Ascending aorta (tissue), 2 donors: ENCODE results near the gene CLEC16A. TPM values are rescaled to one million over a fixed set of nuclear protein-coding genes. Genes with fewer than 3 reads are reported as not detected.

Source experiments
- DNase-seq, 2 donors: peaks; one replicate each; pipeline ENCODE4 v3.0.0-alpha.2; 2019; ENCODE audit warnings: low spot score in 2 of 2
- H3K27ac ChIP-seq, 2 donors: fragments of 200-600 bp; sonication (generic); one replicate each; pipeline ENCODE4 v1.5.1; 2016 to 2017; ENCODE audit warnings: mild to moderate bottlenecking in 1 of 2
- H3K27me3 ChIP-seq: fragments of 200-600 bp; sonication (generic); one replicate; pipeline ENCODE4 v1.5.1; 2017
- H3K36me3 ChIP-seq, 2 donors: fragments of 200-600 bp; sonication (generic); one replicate each; pipeline ENCODE4 v1.5.1; 2016
- H3K4me1 ChIP-seq, 2 donors: fragments of 200-600 bp; sonication (generic); one replicate each; pipeline ENCODE4 v1.5.1; 2016 to 2017; ENCODE audit warnings: mild to moderate bottlenecking in 1 of 2
- H3K4me3 ChIP-seq, 2 donors: fragments of 200-600 bp; sonication (generic); one replicate each; pipeline ENCODE4 v1.5.1; 2016 to 2017; ENCODE audit warnings: mild to moderate bottlenecking in 1 of 2
- H3K9me3 ChIP-seq, 2 donors: fragments of 200-600 bp; sonication (generic); one replicate each; pipeline ENCODE4 v1.5.1; 2016
- intact Hi-C: fragments of 100-400 bp; cut with DNase I; formaldehyde crosslinking; loops from one replicate; pipeline ENCODE4 v1.15.1; 2023
- total RNA-seq: library from RNA; depleted of rRNA; stranded (reverse); fragments of >200 nt; gene quantifications from one replicate; pipeline ENCODE4 v1.1.0, GENCODE V29; 2016
- TF ChIP-seq, protein P1 (sequence below), 3 experiments: fragments of 200-600 bp in 2 of 3; fragments of 450-650 bp in 1 of 3; sonication (generic) in 2 of 3; IDR thresholded peaks; one replicate each; pipeline ENCODE4 v1.5.1; 2016 to 2019; ENCODE audit warnings: antibody characterized with exemption in 3 of 3, mild to moderate bottlenecking in 1 of 3, moderate library complexity in 1 of 3

Gene CLEC16A
- total RNA-seq, 1 donor from 2014 or later: 16.2 TPM

GRCh38 chr16:11174141-11174540, 229.8 kb downstream of the CLEC16A start:
- DNase-seq: no peak
- no peak overlapping the region for H3K4me3 ChIP-seq
- peaks cover 0 to 21% of the 10 kb centered on the region in 2 donors for H3K36me3 ChIP-seq
- intact Hi-C loops: no loop called here
- H3K9me3 ChIP-seq: no peaks in the 10 kb centered on the region
- H3K27ac ChIP-seq: no peak overlapping the region
- H3K4me1 ChIP-seq: peaks cover 0 to 3% of the 10 kb centered on the region in 2 donors
- H3K27me3 ChIP-seq: no peaks in the 10 kb centered on the region
- TF ChIP-seq, protein P1, sequence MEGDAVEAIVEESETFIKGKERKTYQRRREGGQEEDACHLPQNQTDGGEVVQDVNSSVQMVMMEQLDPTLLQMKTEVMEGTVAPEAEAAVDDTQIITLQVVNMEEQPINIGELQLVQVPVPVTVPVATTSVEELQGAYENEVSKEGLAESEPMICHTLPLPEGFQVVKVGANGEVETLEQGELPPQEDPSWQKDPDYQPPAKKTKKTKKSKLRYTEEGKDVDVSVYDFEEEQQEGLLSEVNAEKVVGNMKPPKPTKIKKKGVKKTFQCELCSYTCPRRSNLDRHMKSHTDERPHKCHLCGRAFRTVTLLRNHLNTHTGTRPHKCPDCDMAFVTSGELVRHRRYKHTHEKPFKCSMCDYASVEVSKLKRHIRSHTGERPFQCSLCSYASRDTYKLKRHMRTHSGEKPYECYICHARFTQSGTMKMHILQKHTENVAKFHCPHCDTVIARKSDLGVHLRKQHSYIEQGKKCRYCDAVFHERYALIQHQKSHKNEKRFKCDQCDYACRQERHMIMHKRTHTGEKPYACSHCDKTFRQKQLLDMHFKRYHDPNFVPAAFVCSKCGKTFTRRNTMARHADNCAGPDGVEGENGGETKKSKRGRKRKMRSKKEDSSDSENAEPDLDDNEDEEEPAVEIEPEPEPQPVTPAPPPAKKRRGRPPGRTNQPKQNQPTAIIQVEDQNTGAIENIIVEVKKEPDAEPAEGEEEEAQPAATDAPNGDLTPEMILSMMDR (IDR thresholded peaks at IDR 0.05): no peak

DNA sequence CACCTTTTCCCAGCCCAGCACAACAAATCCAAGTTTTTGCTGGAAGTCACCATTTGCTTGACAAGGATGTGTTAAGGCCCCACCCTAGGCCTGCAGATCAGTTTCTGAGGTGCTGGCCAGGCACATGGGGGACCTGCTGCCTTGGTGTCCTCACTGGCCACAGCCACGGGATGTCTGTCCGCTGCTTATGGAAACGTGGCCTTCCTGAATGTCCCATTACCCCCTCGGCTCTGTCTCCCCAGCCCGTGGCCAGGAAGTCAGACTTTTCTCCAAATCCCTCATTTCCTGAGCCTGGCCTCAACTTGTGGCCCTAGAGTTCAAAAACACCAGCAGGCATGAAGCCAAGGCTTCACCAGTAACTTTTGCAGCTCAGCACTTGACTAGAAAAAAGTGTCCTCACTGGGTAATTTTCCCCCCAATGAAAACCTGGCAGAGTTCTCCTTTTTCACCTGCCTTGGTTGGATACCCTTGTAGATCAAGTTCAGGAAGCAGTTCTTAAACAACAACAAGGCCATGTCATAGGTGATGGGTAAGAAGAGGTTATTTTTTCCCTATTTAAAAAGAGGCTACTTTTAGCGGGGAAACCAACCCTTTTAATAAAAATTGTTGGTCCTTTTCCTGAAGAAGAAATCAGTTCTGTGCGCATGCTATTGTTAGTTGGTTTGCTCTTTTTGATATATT, 230.9 kb downstream of the CLEC16A start:
- H3K4me3 ChIP-seq: no peak overlapping the region
- no peak for DNase-seq
- intact Hi-C loops: no loop called here
- no peaks in the 10 kb centered on the region for H3K9me3 ChIP-seq
- no peaks in the 10 kb centered on the region for H3K27me3 ChIP-seq
- no peak overlapping the region for H3K27ac ChIP-seq
- H3K4me1 ChIP-seq: peaks cover 0 to 11% of the 10 kb centered on the region in 2 donors
- TF ChIP-seq, protein P1 (IDR thresholded peaks at IDR 0.05): no peak
- peaks cover 0 to 18% of the 10 kb centered on the region in 2 donors for H3K36me3 ChIP-seq

- TF ChIP-seq, protein P1 (IDR thresholded peaks at IDR 0.05): no peak
- DNase-seq: no peak
- Histone ChIP-seq H3K4me1 (peaks cover 0 to 11% of the 10 kb centered on the region in 2 donors), H3K27ac (no peak overlapping the region), H3K27me3 (no peaks in the 10 kb centered on the region), H3K4me3 (no peak overlapping the region), H3K36me3 (peaks cover 0 to 18% of the 10 kb centered on the region in 2 donors), H3K9me3 (no peaks in the 10 kb centered on the region)
- intact Hi-C loops: no loop called here
Observed at GRCh38 chr16:11175787-11176341, 231.5 kb downstream of the CLEC16A start.

DNA sequence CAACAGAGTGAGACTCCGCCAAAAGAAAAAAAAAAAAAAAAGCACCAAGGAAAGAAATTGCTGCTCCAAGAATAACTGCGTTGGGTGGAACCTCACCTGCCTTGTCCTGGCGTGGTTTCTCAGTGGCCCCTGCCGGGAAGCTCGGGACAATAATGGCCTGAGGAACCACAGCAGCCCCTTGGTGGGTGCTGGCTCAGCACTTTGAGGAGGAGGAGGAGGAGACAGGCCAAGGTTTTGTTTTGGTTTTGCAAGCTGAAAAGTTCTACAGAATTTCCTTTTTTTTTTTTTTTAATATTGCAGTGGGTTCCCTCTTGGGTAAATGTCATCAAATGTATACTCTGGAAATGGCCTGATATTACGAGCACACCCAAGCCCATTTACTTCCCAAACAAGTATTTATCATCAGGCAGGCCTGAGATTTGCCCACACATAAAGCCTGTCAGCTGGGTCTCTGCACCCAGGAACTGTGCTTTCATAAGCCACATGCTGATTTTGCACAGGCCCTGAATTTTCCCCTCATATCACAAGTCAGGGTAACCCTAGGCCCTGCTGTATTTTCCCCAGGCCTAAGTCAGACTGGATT, 233.3 kb downstream of the CLEC16A start:
- no peak for DNase-seq
- H3K36me3 ChIP-seq: peaks cover 0 to 14% of the 10 kb centered on the region in 2 donors
- H3K9me3 ChIP-seq: no peaks in the 10 kb centered on the region
- TF ChIP-seq, protein P1 (IDR thresholded peaks at IDR 0.05): no peak
- peaks cover 0 to 11% of the 10 kb centered on the region in 2 donors for H3K4me1 ChIP-seq
- no peaks in the 10 kb centered on the region for H3K27me3 ChIP-seq
- intact Hi-C loops: no loop called here
- H3K27ac ChIP-seq: no peak overlapping the region
- H3K4me3 ChIP-seq: no peak overlapping the region

- TF ChIP-seq, protein P1 (IDR thresholded peaks at IDR 0.05): no peak
- H3K4me3 ChIP-seq: no peak overlapping the region
- no peaks in the 10 kb centered on the region for H3K9me3 ChIP-seq
- intact Hi-C loops: no loop called here
- no peaks in the 10 kb centered on the region for H3K27me3 ChIP-seq
- no peak overlapping the region for H3K27ac ChIP-seq
- DNase-seq: no peak
- H3K36me3 ChIP-seq: peaks cover 0 to 10% of the 10 kb centered on the region in 2 donors
- H3K4me1 ChIP-seq: peaks cover 0 to 11% of the 10 kb centered on the region in 2 donors
Observed at GRCh38 chr16:11178424-11178823, 234.1 kb downstream of the CLEC16A start.
